Measurements from ENCODE around the gene HERPUD1.

The HERPUD1 gene

GRCh38 chr16:56898847-56899246 is 33.1 kb upstream of the HERPUD1 start (continued):
- TF ChIP-seq ZNF565 (CRISPR knock-in tag; conservative IDR thresholded peaks at IDR 0.05; ENCODE audit: low read depth) (no peak), CSRNP3 (CRISPR knock-in tag; IDR thresholded peaks at IDR 0.05) (no peak), ZFP3 (CRISPR knock-in tag; IDR thresholded peaks at IDR 0.05) (no peak)

DNA sequence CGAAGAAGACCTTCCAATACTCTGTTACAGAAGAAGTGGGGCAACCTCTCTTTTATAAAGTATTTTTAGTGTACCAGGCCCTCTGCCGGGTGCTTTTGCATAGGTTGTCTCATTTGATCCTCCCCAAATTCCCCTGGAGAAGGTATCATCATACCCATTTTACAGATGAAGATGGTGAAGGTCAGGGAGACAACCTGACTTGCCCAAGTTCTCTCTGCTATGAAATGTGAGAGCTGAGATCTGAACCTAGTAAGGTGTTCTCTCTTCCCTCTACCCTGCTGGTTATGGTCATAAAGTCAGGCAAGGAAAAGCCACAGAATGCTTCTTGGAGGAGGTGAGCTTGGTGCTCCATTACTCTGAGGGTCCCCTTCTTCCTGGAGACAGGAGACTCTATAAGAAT is 28.1 kb upstream of the HERPUD1 start:
- TF ChIP-seq GLIS3 (CRISPR knock-in tag; IDR thresholded peaks at IDR 0.05) (no peak), CSRNP3 (CRISPR knock-in tag; IDR thresholded peaks at IDR 0.05) (no peak), OSR1 (CRISPR knock-in tag; IDR thresholded peaks at IDR 0.05) (no peak), ZNF70 (CRISPR knock-in tag; IDR thresholded peaks at IDR 0.05) (no peak), PPARA (CRISPR knock-in tag; IDR thresholded peaks at IDR 0.05; ENCODE audit: borderline replicate concordance) (no peak), ZNF565 (CRISPR knock-in tag; conservative IDR thresholded peaks at IDR 0.05; ENCODE audit: low read depth) (no peak), ARNTL (CRISPR knock-in tag; IDR thresholded peaks at IDR 0.05; ENCODE audit: borderline replicate concordance, low read depth) (no peak), ZNF8 (CRISPR knock-in tag; IDR thresholded peaks at IDR 0.05) (no peak), ESRRG (CRISPR knock-in tag; IDR thresholded peaks at IDR 0.05) (no peak), SNAI2 (CRISPR knock-in tag; IDR thresholded peaks at IDR 0.05) (no peak), ZC3H10 (CRISPR knock-in tag; IDR thresholded peaks at IDR 0.05) (no peak), RARB (CRISPR knock-in tag; IDR thresholded peaks at IDR 0.05) (no peak), BACH2 (CRISPR knock-in tag; IDR thresholded peaks at IDR 0.05; ENCODE audit: borderline replicate concordance) (no peak), ISL1 (CRISPR knock-in tag; IDR thresholded peaks at IDR 0.05) (no peak), ZFP30 (CRISPR knock-in tag; IDR thresholded peaks at IDR 0.05) (no peak), CSDC2 (CRISPR knock-in tag; IDR thresholded peaks at IDR 0.05) (no peak), TSHZ2 (CRISPR knock-in tag; IDR thresholded peaks at IDR 0.05) (no peak)
- TF ChIP-seq, protein P1, sequence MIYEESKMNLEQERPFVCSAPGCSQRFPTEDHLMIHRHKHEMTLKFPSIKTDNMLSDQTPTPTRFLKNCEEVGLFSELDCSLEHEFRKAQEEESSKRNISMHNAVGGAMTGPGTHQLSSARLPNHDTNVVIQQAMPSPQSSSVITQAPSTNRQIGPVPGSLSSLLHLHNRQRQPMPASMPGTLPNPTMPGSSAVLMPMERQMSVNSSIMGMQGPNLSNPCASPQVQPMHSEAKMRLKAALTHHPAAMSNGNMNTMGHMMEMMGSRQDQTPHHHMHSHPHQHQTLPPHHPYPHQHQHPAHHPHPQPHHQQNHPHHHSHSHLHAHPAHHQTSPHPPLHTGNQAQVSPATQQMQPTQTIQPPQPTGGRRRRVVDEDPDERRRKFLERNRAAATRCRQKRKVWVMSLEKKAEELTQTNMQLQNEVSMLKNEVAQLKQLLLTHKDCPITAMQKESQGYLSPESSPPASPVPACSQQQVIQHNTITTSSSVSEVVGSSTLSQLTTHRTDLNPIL (CRISPR knock-in tag; IDR thresholded peaks at IDR 0.05; ENCODE audit: low read depth): no peak
- TF ChIP-seq, protein P2, sequence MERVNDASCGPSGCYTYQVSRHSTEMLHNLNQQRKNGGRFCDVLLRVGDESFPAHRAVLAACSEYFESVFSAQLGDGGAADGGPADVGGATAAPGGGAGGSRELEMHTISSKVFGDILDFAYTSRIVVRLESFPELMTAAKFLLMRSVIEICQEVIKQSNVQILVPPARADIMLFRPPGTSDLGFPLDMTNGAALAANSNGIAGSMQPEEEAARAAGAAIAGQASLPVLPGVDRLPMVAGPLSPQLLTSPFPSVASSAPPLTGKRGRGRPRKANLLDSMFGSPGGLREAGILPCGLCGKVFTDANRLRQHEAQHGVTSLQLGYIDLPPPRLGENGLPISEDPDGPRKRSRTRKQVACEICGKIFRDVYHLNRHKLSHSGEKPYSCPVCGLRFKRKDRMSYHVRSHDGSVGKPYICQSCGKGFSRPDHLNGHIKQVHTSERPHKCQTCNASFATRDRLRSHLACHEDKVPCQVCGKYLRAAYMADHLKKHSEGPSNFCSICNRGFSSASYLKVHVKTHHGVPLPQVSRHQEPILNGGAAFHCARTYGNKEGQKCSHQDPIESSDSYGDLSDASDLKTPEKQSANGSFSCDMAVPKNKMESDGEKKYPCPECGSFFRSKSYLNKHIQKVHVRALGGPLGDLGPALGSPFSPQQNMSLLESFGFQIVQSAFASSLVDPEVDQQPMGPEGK (CRISPR knock-in tag; IDR thresholded peaks at IDR 0.05; ENCODE audit: borderline replicate concordance): no peak
- TF ChIP-seq, protein P3, sequence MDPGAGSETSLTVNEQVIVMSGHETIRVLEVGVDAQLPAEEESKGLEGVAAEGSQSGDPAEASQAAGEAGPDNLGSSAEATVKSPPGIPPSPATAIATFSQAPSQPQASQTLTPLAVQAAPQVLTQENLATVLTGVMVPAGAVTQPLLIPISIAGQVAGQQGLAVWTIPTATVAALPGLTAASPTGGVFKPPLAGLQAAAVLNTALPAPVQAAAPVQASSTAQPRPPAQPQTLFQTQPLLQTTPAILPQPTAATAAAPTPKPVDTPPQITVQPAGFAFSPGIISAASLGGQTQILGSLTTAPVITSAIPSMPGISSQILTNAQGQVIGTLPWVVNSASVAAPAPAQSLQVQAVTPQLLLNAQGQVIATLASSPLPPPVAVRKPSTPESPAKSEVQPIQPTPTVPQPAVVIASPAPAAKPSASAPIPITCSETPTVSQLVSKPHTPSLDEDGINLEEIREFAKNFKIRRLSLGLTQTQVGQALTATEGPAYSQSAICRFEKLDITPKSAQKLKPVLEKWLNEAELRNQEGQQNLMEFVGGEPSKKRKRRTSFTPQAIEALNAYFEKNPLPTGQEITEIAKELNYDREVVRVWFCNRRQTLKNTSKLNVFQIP (CRISPR knock-in tag; IDR thresholded peaks at IDR 0.05; ENCODE audit: borderline replicate concordance, low read depth): no peak
- ATAC-seq: no peak

GRCh38 chr16:56907401-56907800 is 24.5 kb upstream of the HERPUD1 start:
- ATAC-seq: no peak
- TF ChIP-seq GLIS3 (CRISPR knock-in tag; IDR thresholded peaks at IDR 0.05) (no peak), ARNTL (CRISPR knock-in tag; IDR thresholded peaks at IDR 0.05; ENCODE audit: borderline replicate concordance, low read depth) (no peak), BACH2 (CRISPR knock-in tag; IDR thresholded peaks at IDR 0.05; ENCODE audit: borderline replicate concordance) (no peak), RARB (CRISPR knock-in tag; IDR thresholded peaks at IDR 0.05) (no peak), PPARA (CRISPR knock-in tag; IDR thresholded peaks at IDR 0.05; ENCODE audit: borderline replicate concordance) (no peak), ISL1 (CRISPR knock-in tag; IDR thresholded peaks at IDR 0.05) (no peak), CSRNP3 (CRISPR knock-in tag; IDR thresholded peaks at IDR 0.05) (no peak), CSDC2 (CRISPR knock-in tag; IDR thresholded peaks at IDR 0.05) (no peak), ZNF565 (CRISPR knock-in tag; conservative IDR thresholded peaks at IDR 0.05; ENCODE audit: low read depth) (no peak)
- TF ChIP-seq, protein P3 (CRISPR knock-in tag; IDR thresholded peaks at IDR 0.05; ENCODE audit: borderline replicate concordance, low read depth): no peak
- TF ChIP-seq, protein P2 (CRISPR knock-in tag; IDR thresholded peaks at IDR 0.05; ENCODE audit: borderline replicate concordance): no peak

Data from SK-N-SH treated with all-trans-retinoic acid at 6 μM for 48 hours (cell line).